Fibroblast of lung (primary cell): ENCODE results near the gene PPP1R12C.
A peak's percentile ranks its signal among the peaks of the same experiment; 100 is the strongest.

Experiments used
- CTCF ChIP-seq, 2 donors: IDR thresholded peaks in 1 of 2; conservative IDR thresholded peaks in 1 of 2; 1 replicate in 1 of 2; 2 replicates in 1 of 2; pipeline ENCODE4 v1.5.1; 2011 to 2012; ENCODE audit warnings: low read length in 2 of 2, control low read depth in 1 of 2, inconsistent platforms in 1 of 2, low read depth in 1 of 2, mild to moderate bottlenecking in 1 of 2
- EZH2 ChIP-seq: IDR thresholded peaks from 2 replicates; pipeline ENCODE4 v1.5.1; 2012; ENCODE audit warnings: low read length, control low read depth, mild to moderate bottlenecking; ENCODE audit errors: missing control alignments

- TF ChIP-seq CTCF (conservative IDR thresholded peaks at IDR 0.05 in 1 of 2, IDR thresholded peaks at IDR 0.05 in 1 of 2; ENCODE audit: low read depth in 1 of 2, low read length in 2 of 2) (no peak), EZH2 (peak; percentile 58)
Observed at GRCh38 chr19:55080121-55080967, 37.1 kb downstream of the PPP1R12C start.
